GM12878 (cell line): Measurements from ENCODE around the gene PGAP3.

Experiments
- BCL3 ChIP-seq: IDR thresholded peaks from 2 replicates; pipeline ENCODE4 v1.6.1; 2011; ENCODE audit warnings: borderline replicate concordance, low read depth, mild to moderate bottlenecking, moderate library complexity, low read length; ENCODE audit not compliant: insufficient read depth, poor library complexity, severe bottlenecking
- CEBPB ChIP-seq, 2 experiments: fragments of 150-350 bp in 1 of 2; IDR thresholded peaks; 2 replicates each; pipeline ENCODE4 v1.6.1; 2012 to 2014; ENCODE audit warnings: low read depth in 2 of 2, low read length in 2 of 2, borderline replicate concordance in 1 of 2, inconsistent platforms in 1 of 2
- CTCF ChIP-seq, 3 experiments: IDR thresholded peaks in 2 of 3; conservative IDR thresholded peaks in 1 of 3; 2 replicates each; pipeline ENCODE4 v1.5.1; 2011; ENCODE audit warnings: low read depth in 3 of 3, low read length in 3 of 3, mild to moderate bottlenecking in 3 of 3, control low read depth in 2 of 3, moderate library complexity in 2 of 3, inconsistent platforms in 1 of 3, mixed read lengths in 1 of 3; ENCODE audit not compliant: control insufficient read depth in 2 of 3, insufficient read depth in 1 of 3; ENCODE audit errors: extremely low read depth in 1 of 3
- POLR2A ChIP-seq: IDR thresholded peaks from 2 replicates; pipeline ENCODE4 v1.6.1; 2011; ENCODE audit warnings: low read depth, mild to moderate bottlenecking, low read length
- TARDBP ChIP-seq: IDR thresholded peaks from 2 replicates; pipeline ENCODE4 v1.6.1; 2016; ENCODE audit warnings: borderline replicate concordance

GRCh38 chr17:39643271-39643670 is 44.6 kb downstream of the PGAP3 start:
- TF ChIP-seq TARDBP (no peak), CTCF (IDR thresholded peaks at IDR 0.05 in 2 of 3, conservative IDR thresholded peaks at IDR 0.05 in 1 of 3; ENCODE audit: control insufficient read depth in 2 of 3, extremely low read depth in 1 of 3, insufficient read depth in 1 of 3, low read depth in 3 of 3, low read length in 3 of 3) (no peak), POLR2A (no peak), CEBPB (IDR thresholded peaks at IDR 0.05; ENCODE audit: borderline replicate concordance in 1 of 2, low read depth in 2 of 2, low read length in 2 of 2) (no peak), BCL3 (no peak)
